ENCODE measurements around the gene ZNF532.

- TF ChIP-seq CTCF (IDR thresholded peaks at IDR 0.05; ENCODE audit: low read length) (no peak), EZH2 (IDR thresholded peaks at IDR 0.05; ENCODE audit: borderline replicate concordance, low read length) (no peak)
Observed at GRCh38 chr18:58850786-58851469, 13.7 kb upstream of the ZNF532 start.

Data from OCI-LY1 (cell line).